SK-N-SH (cell line): ENCODE measurements around the gene BCAN. TPM values are rescaled to one million over a fixed set of nuclear protein-coding genes. Genes with fewer than 3 reads are reported as not detected.

Source experiments
- CHD2 ChIP-seq: fragments of 150-350 bp; IDR thresholded peaks from 2 replicates; pipeline ENCODE4 v1.6.1; 2018; ENCODE audit warnings: low read length; ENCODE audit not compliant: partially characterized antibody
- ELF1 ChIP-seq: IDR thresholded peaks from 2 replicates; pipeline ENCODE4 v1.4.0; 2012
- EP300 ChIP-seq, 2 experiments: IDR thresholded peaks; 2 replicates each; pipeline versions ENCODE4 v1.4.0 to v1.6.1; 2012; ENCODE audit warnings: borderline replicate concordance in 1 of 2, low read depth in 1 of 2, low read length in 1 of 2
- FOSL2 ChIP-seq: IDR thresholded peaks from 2 replicates; pipeline ENCODE4 v1.4.0; 2012; ENCODE audit warnings: low read depth, mild to moderate bottlenecking, moderate library complexity, borderline replicate concordance
- FOXM1 ChIP-seq: IDR thresholded peaks from 2 replicates; pipeline ENCODE4 v1.4.0; 2012; ENCODE audit warnings: low read depth, mild to moderate bottlenecking
- GABPA ChIP-seq: IDR thresholded peaks from 2 replicates; pipeline ENCODE4 v1.4.0; 2012; ENCODE audit warnings: low read depth, mild to moderate bottlenecking
- GATA2 ChIP-seq: sonication (generic); formaldehyde crosslinking; IDR thresholded peaks from 2 replicates; pipeline ENCODE4 v1.5.0; 2020; ENCODE audit warnings: mild to moderate bottlenecking, missing genetic modification reagents
- JUND ChIP-seq: IDR thresholded peaks from 2 replicates; pipeline ENCODE4 v1.4.0; 2012
- MAX ChIP-seq: IDR thresholded peaks from 2 replicates; pipeline ENCODE4 v1.4.0; 2012; ENCODE audit warnings: low read depth
- MXI1 ChIP-seq: IDR thresholded peaks from 2 replicates; pipeline ENCODE4 v1.6.1; 2012; ENCODE audit warnings: mild to moderate bottlenecking, low read depth, low read length, improper control_type of control experiment
- NFIC ChIP-seq: IDR thresholded peaks from 2 replicates; pipeline ENCODE4 v1.4.0; 2012; ENCODE audit warnings: borderline replicate concordance
- NRF1 ChIP-seq: IDR thresholded peaks from 2 replicates; pipeline ENCODE4 v1.6.1; 2012; ENCODE audit warnings: low read depth, mild to moderate bottlenecking, low read length
- PBX3 ChIP-seq: IDR thresholded peaks from 2 replicates; pipeline ENCODE4; 2012
- RAD21 ChIP-seq: IDR thresholded peaks from 2 replicates; pipeline ENCODE4 v1.6.1; 2012; ENCODE audit warnings: mild to moderate bottlenecking, low read length
- RCOR1 ChIP-seq: fragments of 150-350 bp; IDR thresholded peaks from 2 replicates; pipeline ENCODE4 v1.6.1; 2017; ENCODE audit warnings: antibody characterized with exemption, low read length
- REST ChIP-seq: IDR thresholded peaks from 2 replicates; pipeline ENCODE4 v1.6.1; 2012; ENCODE audit warnings: mild to moderate bottlenecking, low read depth, low read length, moderate library complexity
- RFX5 ChIP-seq: IDR thresholded peaks from 2 replicates; pipeline ENCODE4 v1.6.1; 2012; ENCODE audit warnings: mild to moderate bottlenecking, improper control_type of control experiment, low read length
- RXRA ChIP-seq: IDR thresholded peaks from 2 replicates; pipeline ENCODE4 v1.4.0; 2012; ENCODE audit warnings: low read depth, mild to moderate bottlenecking, borderline replicate concordance
- SIN3A ChIP-seq: IDR thresholded peaks from 2 replicates; pipeline ENCODE4 v1.6.1; 2012; ENCODE audit warnings: low read depth, mild to moderate bottlenecking, low read length, moderate library complexity, borderline replicate concordance
- SMC3 ChIP-seq: IDR thresholded peaks from 2 replicates; pipeline ENCODE4 v1.6.1; 2012; ENCODE audit warnings: low read depth, low read length, improper control_type of control experiment
- TAF1 ChIP-seq: IDR thresholded peaks from 2 replicates; pipeline ENCODE4 v1.6.1; 2012; ENCODE audit warnings: low read depth, mild to moderate bottlenecking, low read length, moderate library complexity, borderline replicate concordance
- TCF12 ChIP-seq: IDR thresholded peaks from 2 replicates; pipeline ENCODE4 v1.4.0; 2012
- TEAD4 ChIP-seq: IDR thresholded peaks from 2 replicates; pipeline ENCODE4 v1.4.0; 2012; ENCODE audit warnings: mild to moderate bottlenecking, borderline replicate concordance; ENCODE audit not compliant: insufficient read depth
- USF2 ChIP-seq: fragments of 150-350 bp; IDR thresholded peaks from 2 replicates; pipeline ENCODE4 v1.6.1; 2017; ENCODE audit warnings: antibody characterized with exemption, low read length, low read depth, borderline replicate concordance
- YY1 ChIP-seq: IDR thresholded peaks from 2 replicates; pipeline ENCODE4 v1.4.0; 2012; ENCODE audit warnings: low read depth, mild to moderate bottlenecking
- polyA plus RNA-seq, 3 experiments: library from polyadenylated mRNA; depleted of rRNA; stranded (reverse); fragments of >200 nt; gene quantifications; 2 replicates each; pipeline ENCODE4 v1.2.3, GENCODE V29; 2012

BCAN gene
- polyA plus RNA-seq, 1 of the 3 experiments (the other 2 are of a cell fraction), result 0.25 TPM

- no peak for TF ChIP-seq EP300 (IDR thresholded peaks at IDR 0.05; ENCODE audit: borderline replicate concordance in 1 of 2, low read depth in 1 of 2, low read length in 1 of 2)
- TF ChIP-seq FOSL2, result no peak
- TF ChIP-seq MAX, result peak; percentile 100
- no peak for TF ChIP-seq FOXM1
- peak; percentile 24; the same call in 1 of the 2 replicates for TF ChIP-seq TCF12
- no peak for TF ChIP-seq NFIC
- no peak for TF ChIP-seq TEAD4
- TF ChIP-seq TAF1, result peak; percentile 94
- no peak for TF ChIP-seq GATA2 (CRISPR knock-in tag)
- no peak for TF ChIP-seq JUND
- TF ChIP-seq RCOR1, result peak; percentile 41; the same call in 1 of the 2 replicates
- peak; percentile 93 for TF ChIP-seq ELF1
- peak; percentile 99 for TF ChIP-seq SIN3A
- TF ChIP-seq YY1, result peak; percentile 97
- no peak for TF ChIP-seq RAD21
- no peak for TF ChIP-seq NRF1
- TF ChIP-seq RFX5, result peak; percentile 34; the same call in 1 of the 2 replicates
- TF ChIP-seq SMC3, result no peak
- no peak for TF ChIP-seq PBX3
- TF ChIP-seq CHD2, result peak; percentile 76
- TF ChIP-seq GABPA, result peak; percentile 87
- TF ChIP-seq USF2, result no peak
- TF ChIP-seq REST, result peak; percentile 17; the same call in 1 of the 2 replicates
- TF ChIP-seq RXRA, result no peak
- TF ChIP-seq MXI1, result peak; percentile 100
These were observed 40.6 kb upstream of the BCAN start, which contains the start of gene GPATCH4 (continued) for GRCh38 chr1:156601122-156601830.
